Measurements from ENCODE around the gene KDR.

- TF ChIP-seq POLR2A (IDR thresholded peaks at IDR 0.05), result no peak
- TF ChIP-seq CTCF (IDR thresholded peaks at IDR 0.05), result no peak
These were observed 94.8 kb downstream of the KDR start for GRCh38 chr4:55030589-55030988.
